HG02763 (cell line): ENCODE results near the gene PHF20.
"Not testable (repeated sequence)": the region's sequence is repeated elsewhere in the genome, so short reads cannot be mapped to it uniquely, and the experiment has no call there.

Experiments
- ATAC-seq: cut with Tn5 transposase; IDR thresholded peaks from one replicate; pipeline ENCODE4 v1.9.1; 2021; ENCODE audit warnings: mild to moderate bottlenecking, moderate library complexity; ENCODE audit not compliant: unreplicated experiment

The PHF20 gene

GRCh38 chr20:35883778-35884540, 112.1 kb downstream of the PHF20 start:
- no peak for ATAC-seq

GRCh38 chr20:35884541-35884865, 112.7 kb downstream of the PHF20 start:
- no peak for ATAC-seq

GRCh38 chr20:35885212-35885611, 113.4 kb downstream of the PHF20 start:
- no peak for ATAC-seq

GRCh38 chr20:35886537-35886936, 114.7 kb downstream of the PHF20 start:
- ATAC-seq, result no peak

GRCh38 chr20:35887393-35888064, 115.7 kb downstream of the PHF20 start:
- no peak for ATAC-seq

- ATAC-seq, result no peak
Observed at GRCh38 chr20:35888657-35889056, 116.8 kb downstream of the PHF20 start.

GRCh38 chr20:35891375-35891774, 119.6 kb downstream of the PHF20 start:
- ATAC-seq, result no peak

- ATAC-seq, result no peak
Observed at GRCh38 chr20:35892871-35893270, 121.1 kb downstream of the PHF20 start.

GRCh38 chr20:35893942-35894341, 122.1 kb downstream of the PHF20 start:
- peak; percentile 66 for ATAC-seq

- not testable (repeated sequence) for ATAC-seq
Observed at GRCh38 chr20:35895516-35895915, 123.7 kb downstream of the PHF20 start.

- no peak for ATAC-seq
Observed at GRCh38 chr20:35899064-35899463, 127.2 kb downstream of the PHF20 start.

GRCh38 chr20:35901230-35901629, 129.4 kb downstream of the PHF20 start:
- ATAC-seq, result not testable (repeated sequence)

GRCh38 chr20:35901678-35902544, 130.1 kb downstream of the PHF20 start:
- ATAC-seq, result no peak

- ATAC-seq, result no peak
Observed at GRCh38 chr20:35902545-35902941, 130.7 kb downstream of the PHF20 start.

GRCh38 chr20:35903843-35904242, 132.0 kb downstream of the PHF20 start:
- ATAC-seq, result no peak

- no peak for ATAC-seq
Observed at GRCh38 chr20:35904982-35905663, 133.3 kb downstream of the PHF20 start.

GRCh38 chr20:35907017-35907701, 135.3 kb downstream of the PHF20 start:
- no peak for ATAC-seq

GRCh38 chr20:35908007-35908406, 136.2 kb downstream of the PHF20 start:
- ATAC-seq, result no peak

- ATAC-seq, result no peak
Observed at GRCh38 chr20:35909176-35909575, 137.4 kb downstream of the PHF20 start.

- ATAC-seq, result no peak
Observed at GRCh38 chr20:35909796-35910195, 138.0 kb downstream of the PHF20 start.
